HCT116 (cell line): ENCODE measurements around the gene STXBP5. TPM values are rescaled to one million over a fixed set of nuclear protein-coding genes. Genes with fewer than 3 reads are reported as not detected.
"Not testable (repeated sequence)": the region's sequence is repeated elsewhere in the genome, so short reads cannot be mapped to it uniquely, and the experiment has no call there.

Experiments
- ATAC-seq: fragments of 200-7000 bp; cut with Tn5 transposase; 2 replicates; pipeline ENCODE4 v1.9.1; 2020; ENCODE audit warnings: mild to moderate bottlenecking, moderate library complexity
- BruUV-seq: library from RNA; stranded (reverse); fragments of 400-500 nt; replicated peaks from 2 replicates; lab custom pipeline; 2021; lab: Mats Ljungman, UMichigan
- CTCF ChIA-PET: fragments of 300-600 bp; sonication (Branson Sonifier 250); formaldehyde crosslinking; loops from one replicate; lab custom pipeline; 2021; ENCODE audit warnings: antibody characterized with exemption; lab: Charles Lee
- POLR2A ChIA-PET: fragments of 300-600, 350-600 bp; sonication (Branson Sonifier 250); formaldehyde crosslinking; loops from one replicate; lab custom pipeline; 2021; ENCODE audit warnings: antibody characterized with exemption; lab: Charles Lee
- RAD21 ChIA-PET, 2 experiments: fragments of 300-600 bp; sonication (Branson Sonifier 250); formaldehyde crosslinking; loops; one replicate each; lab custom pipeline; 2023; ENCODE audit warnings: low total read pairs in 2 of 2; ENCODE audit not compliant: uncharacterized antibody in 2 of 2, unreplicated experiment in 2 of 2, low non-redundant PET in 1 of 2; lab: Charles Lee
- DNase-seq: peaks from one replicate; pipeline ENCODE4 v3.0.0-alpha.2; 2010; ENCODE audit warnings: low read depth, low spot score
- H2AFZ ChIP-seq: fragments of 200-600 bp; shearing (Covaris generic), sonication (generic); 2 replicates; pipeline ENCODE4 v1.6.1; 2017; ENCODE audit warnings: low read depth, mixed run types, mixed read lengths, antibody characterized with exemption, low read length; ENCODE audit not compliant: poor library complexity, severe bottlenecking
- H3K27ac ChIP-seq: 2 replicates; pipeline ENCODE4 v1.5.1; 2012; ENCODE audit warnings: low read depth, low read length
- H3K27me3 ChIP-seq: fragments of 200-600 bp; sonication (generic); 2 replicates; pipeline ENCODE4 v1.6.1; 2016; ENCODE audit warnings: mixed run types, low read length, mixed read lengths; ENCODE audit not compliant: insufficient read depth
- H3K36me3 ChIP-seq, 2 experiments: fragments of 200-500 bp in 1 of 2; fragments of 200-600 bp in 1 of 2; sonication (Bioruptor generic) in 1 of 2; sonication (generic) in 1 of 2; 2 replicates each; pipeline versions ENCODE4 v1.5.1 to v1.6.1; 2014 to 2016; ENCODE audit warnings: low read length in 2 of 2, inconsistent platforms in 1 of 2, mixed read lengths in 1 of 2, mixed run types in 1 of 2; ENCODE audit not compliant: insufficient read depth in 2 of 2, control insufficient read depth in 1 of 2
- H3K4me1 ChIP-seq, 2 experiments: fragments of 200-600 bp in 1 of 2; sonication (generic) in 1 of 2; 2 replicates each; pipeline versions ENCODE4 v1.5.1 to v1.6.1; 2012 to 2017; ENCODE audit warnings: low read length in 2 of 2, inconsistent platforms in 1 of 2, mild to moderate bottlenecking in 1 of 2, mixed read lengths in 1 of 2, mixed run types in 1 of 2, moderate library complexity in 1 of 2; ENCODE audit not compliant: insufficient read depth in 2 of 2, control insufficient read depth in 1 of 2
- H3K4me2 ChIP-seq: fragments of 200-600 bp; sonication (generic); 2 replicates; pipeline ENCODE4 v1.6.1; 2017; ENCODE audit warnings: mixed run types, low read length, mixed read lengths
- H3K4me3 ChIP-seq, 2 experiments: fragments of 200-600 bp in 1 of 2; sonication (generic) in 1 of 2; replicated peaks in 1 of 2; 2 replicates each; pipeline ENCODE4 v1.5.1; 2011 to 2016; ENCODE audit warnings: low read length in 2 of 2, control low read depth in 1 of 2, low read depth in 1 of 2, mild to moderate bottlenecking in 1 of 2, mixed read lengths in 1 of 2, mixed run types in 1 of 2
- H3K79me2 ChIP-seq: fragments of 200-600 bp; sonication (generic); 2 replicates; pipeline ENCODE4 v1.6.1; 2017; ENCODE audit warnings: mild to moderate bottlenecking, mixed run types, low read length, moderate library complexity, mixed read lengths; ENCODE audit not compliant: insufficient read depth
- H3K9ac ChIP-seq: fragments of 200-600 bp; sonication (generic); 2 replicates; pipeline ENCODE4 v1.6.1; 2016; ENCODE audit warnings: low read length, mixed read lengths
- H3K9me2 ChIP-seq: fragments of 200-600 bp; sonication (generic), shearing (Covaris generic); 2 replicates; pipeline ENCODE4 v1.6.1; 2017; ENCODE audit warnings: mixed run types, mild to moderate bottlenecking, moderate library complexity; ENCODE audit not compliant: insufficient read depth
- H3K9me3 ChIP-seq, 2 experiments: fragments of 200-500 bp in 1 of 2; fragments of 200-600 bp in 1 of 2; sonication (Bioruptor generic) in 1 of 2; sonication (generic) in 1 of 2; 2 replicates each; pipeline ENCODE4 v1.6.1; 2014 to 2017; ENCODE audit warnings: low read length in 2 of 2, mixed read lengths in 2 of 2, inconsistent platforms in 1 of 2, low read depth in 1 of 2, mild to moderate bottlenecking in 1 of 2, mixed run types in 1 of 2, moderate library complexity in 1 of 2; ENCODE audit not compliant: control insufficient read depth in 1 of 2, insufficient read depth in 1 of 2
- H4K20me1 ChIP-seq: fragments of 200-600 bp; sonication (generic), shearing (Covaris generic); 2 replicates; pipeline ENCODE4 v1.6.1; 2017; ENCODE audit warnings: mixed run types, mild to moderate bottlenecking, moderate library complexity; ENCODE audit not compliant: insufficient read depth
- ATF3 ChIP-seq: IDR thresholded peaks from 2 replicates; pipeline ENCODE4 v1.6.1; 2012
- CBX3 ChIP-seq: IDR thresholded peaks from 2 replicates; pipeline ENCODE4 v1.6.1; 2012; ENCODE audit warnings: low read depth
- ELF1 ChIP-seq: IDR thresholded peaks from 2 replicates; pipeline ENCODE4 v1.6.1; 2012; ENCODE audit warnings: low read depth, borderline replicate concordance
- EZH2 ChIP-seq: fragments of 200-600 bp; sonication (generic); IDR thresholded peaks from 2 replicates; pipeline ENCODE4 v1.6.1; 2017; ENCODE audit warnings: antibody characterized with exemption, mixed run types
- FOSL1 ChIP-seq: IDR thresholded peaks from 2 replicates; pipeline ENCODE4 v1.6.1; 2012; ENCODE audit warnings: low read depth
- MAX ChIP-seq: IDR thresholded peaks from 2 replicates; pipeline ENCODE4 v1.6.1; 2012
- POLR2A ChIP-seq: IDR thresholded peaks from 2 replicates; pipeline ENCODE4 v1.7.0; 2011; ENCODE audit warnings: borderline replicate concordance; ENCODE audit not compliant: insufficient read depth, insufficient read length; ENCODE audit errors: extremely low read depth
- SRF ChIP-seq: IDR thresholded peaks from 2 replicates; pipeline ENCODE4 v1.6.1; 2012; ENCODE audit warnings: low read depth
- TCF7L2 ChIP-seq: IDR thresholded peaks from 2 replicates; pipeline ENCODE4 v1.7.0; 2011; ENCODE audit warnings: borderline replicate concordance, inconsistent platforms; ENCODE audit not compliant: insufficient read depth, insufficient read length; ENCODE audit errors: extremely low read depth
- ZBTB33 ChIP-seq: IDR thresholded peaks from 2 replicates; pipeline ENCODE4 v1.6.1; 2011; ENCODE audit warnings: mild to moderate bottlenecking, low read length, moderate library complexity; ENCODE audit not compliant: insufficient replicate concordance; ENCODE audit errors: extremely low read depth
- ZNF274 ChIP-seq: fragments of 200-500 bp; sonication (Bioruptor generic); IDR thresholded peaks from 2 replicates; pipeline ENCODE4 v1.6.1; 2014; ENCODE audit warnings: mild to moderate bottlenecking, low read depth, low read length, inconsistent platforms
- intact Hi-C: fragments of 100-400 bp; cut with micrococcal nuclease; formaldehyde crosslinking; loops from 2 replicates; pipeline ENCODE4 v1.10.0; 2022
- total RNA-seq: library from RNA; stranded (reverse); gene quantifications from one replicate; pipeline ENCODE4 v1.2.1, GENCODE V29; 2021; ENCODE audit not compliant: unreplicated experiment

Gene STXBP5
- total RNA-seq, 1 experiment from 2014 or later, result 12.6 TPM

- H4K20me1 ChIP-seq, result no peaks in the 10 kb centered on the region
- H3K9me2 ChIP-seq, result no peaks in the 10 kb centered on the region
- no peaks in the 10 kb centered on the region for H3K36me3 ChIP-seq
- RAD21 ChIA-PET, result no interaction called here
- ATAC-seq, result no peak
- no peak overlapping the region for H3K27ac ChIP-seq
- no peak overlapping the region for H2AFZ ChIP-seq
- H3K27me3 ChIP-seq, result no peaks in the 10 kb centered on the region
- TF ChIP-seq ZNF274 (no peak), POLR2A (no peak), ATF3 (no peak), MAX (no peak), ELF1 (no peak), EZH2 (no peak), CBX3 (no peak), SRF (no peak), FOSL1 (no peak), ZBTB33 (no peak), TCF7L2 (no peak)
- TF ChIP-seq, all 23 proteins: peak for 0
- ChIA-PET CTCF (no interaction called here), POLR2A (no interaction called here)
- H3K9me3 ChIP-seq, result no peaks in the 10 kb centered on the region; a peak in 1 of 4 replicates
- H3K4me1 ChIP-seq, result no peaks in the 10 kb centered on the region
- BruUV-seq, result no TSS peak
- H3K9ac ChIP-seq, result no peak overlapping the region
- H3K4me3 ChIP-seq, result no peak overlapping the region
- no peak overlapping the region for H3K4me2 ChIP-seq
- H3K79me2 ChIP-seq, result no peaks in the 10 kb centered on the region
- intact Hi-C loops, result no loop called here
- DNase-seq, result no peak
Observed at GRCh38 chr6:147251072-147251471, 46.9 kb downstream of the STXBP5 start.

- H3K79me2 ChIP-seq, H4K20me1 ChIP-seq, H2AFZ ChIP-seq, DNase-seq, POLR2A ChIA-PET, RAD21 ChIA-PET, CTCF ChIA-PET, intact Hi-C loops, ATAC-seq, H3K36me3 ChIP-seq, H3K9me2 ChIP-seq, H3K27me3 ChIP-seq, H3K4me1 ChIP-seq, H3K4me3 ChIP-seq, BruUV-seq, H3K27ac ChIP-seq, H3K4me2 ChIP-seq, H3K9ac ChIP-seq, H3K9me3 ChIP-seq: not testable (repeated sequence)
Observed at GRCh38 chr6:147254929-147255473, 50.8 kb downstream of the STXBP5 start.
